HG03575 (cell line): ENCODE measurements around the gene ESPL1.

ENCODE experiments used
- ATAC-seq: cut with Tn5 transposase; IDR thresholded peaks from one replicate; pipeline ENCODE4 v1.9.1; 2021; ENCODE audit not compliant: unreplicated experiment, insufficient number of reproducible peaks, low FRiP score; ENCODE audit errors: extremely low read depth

The ESPL1 gene

DNA sequence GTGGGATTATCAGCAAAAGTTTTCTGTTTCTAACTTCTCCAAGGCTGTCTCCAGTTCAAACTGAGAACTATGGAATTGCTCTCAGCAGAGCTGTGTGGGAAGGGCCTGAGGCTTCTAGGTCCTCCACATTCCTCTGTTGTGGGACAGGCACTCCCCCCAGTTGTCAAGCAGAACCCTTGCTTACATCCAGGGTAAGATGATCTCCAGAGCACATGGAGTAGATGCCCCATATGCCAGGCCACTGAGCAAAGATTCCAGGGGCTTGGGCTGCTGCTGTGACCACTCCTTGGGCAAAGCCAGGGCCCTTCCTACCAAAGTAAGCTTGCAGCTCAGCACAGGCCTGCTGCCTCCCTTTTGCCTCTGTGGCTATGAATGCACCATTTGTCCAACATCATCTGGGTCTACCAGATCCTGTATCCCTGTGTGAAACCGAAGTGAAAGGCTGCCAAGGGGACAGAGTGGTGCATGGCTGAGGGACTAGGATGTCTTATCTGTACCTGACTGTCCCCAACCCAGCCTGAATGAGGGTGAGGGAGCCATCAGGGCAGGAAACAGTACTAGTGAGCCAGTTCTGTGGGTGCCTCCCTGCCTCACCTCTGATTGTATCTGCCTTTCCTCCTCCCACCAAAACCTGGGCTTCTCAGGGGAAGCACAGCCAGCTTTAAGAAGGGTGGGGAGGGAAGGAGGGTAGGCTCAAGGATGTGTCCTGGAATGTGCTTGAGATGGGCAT lies 13.1 kb upstream of the ESPL1 start:
- no peak for ATAC-seq

DNA sequence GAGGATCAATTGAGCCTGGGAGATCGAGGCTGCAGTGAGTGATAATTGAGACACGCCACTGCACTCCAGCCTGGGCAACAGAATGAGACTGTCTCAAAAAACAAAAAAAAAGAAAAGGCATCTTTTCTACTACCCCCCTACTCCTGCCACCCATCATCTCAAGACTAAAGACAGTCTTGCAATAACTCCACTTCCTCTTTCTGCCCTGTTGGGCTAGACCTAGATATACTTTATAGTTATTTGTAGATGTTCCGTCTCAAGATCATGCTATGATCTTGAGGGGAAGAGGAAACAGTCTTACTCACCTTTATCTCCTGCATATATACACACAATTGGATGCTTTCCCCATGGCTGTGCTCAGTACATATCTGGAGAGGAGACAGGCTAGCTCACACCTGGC lies 12.1 kb upstream of the ESPL1 start:
- no peak for ATAC-seq

DNA sequence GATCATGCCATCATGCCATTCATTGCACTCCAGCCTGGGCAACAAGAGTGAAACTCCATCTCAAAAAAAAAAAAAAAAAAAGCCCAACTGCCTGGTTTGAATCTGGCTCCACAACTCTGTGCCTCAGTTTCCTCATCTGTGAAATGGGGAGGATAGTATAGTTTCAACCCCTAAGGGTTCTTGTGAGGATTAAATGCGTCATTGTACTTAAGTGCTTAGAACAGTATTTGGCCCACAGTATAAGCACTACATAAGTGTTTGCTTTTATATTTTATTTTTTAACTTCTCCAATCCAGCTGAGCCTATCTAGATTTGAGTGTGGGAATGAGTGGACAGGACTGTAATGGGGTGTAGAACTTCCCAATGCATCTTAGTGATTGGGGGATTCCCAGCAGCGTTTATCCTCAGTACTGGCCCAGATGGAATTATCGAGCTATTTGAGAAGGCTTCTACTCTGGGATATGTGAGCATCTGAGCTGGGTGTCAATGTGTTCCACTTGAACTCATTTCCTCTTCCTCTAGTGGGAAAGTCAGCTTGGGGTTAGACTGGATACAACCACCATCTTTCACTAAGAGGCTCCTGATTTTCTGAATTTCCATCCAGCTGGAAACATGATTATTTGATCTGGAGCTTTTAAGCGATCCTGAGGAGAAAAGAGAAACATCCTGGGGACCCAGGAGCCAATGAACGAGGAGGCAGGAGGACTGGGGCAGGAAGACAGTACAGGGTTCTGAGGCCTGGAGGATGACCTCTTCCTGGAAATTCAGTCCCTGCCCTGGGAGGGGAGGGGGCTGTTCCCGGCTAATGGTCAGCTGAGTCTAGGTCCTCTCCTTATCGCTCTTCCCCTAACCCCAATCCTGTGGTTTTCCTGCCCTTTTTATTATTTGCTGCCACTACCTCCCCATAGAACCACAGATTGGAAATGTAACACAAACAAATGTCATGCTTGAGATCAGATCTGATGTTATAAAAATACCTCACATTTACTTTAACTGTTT lies 9.3 kb upstream of the ESPL1 start:
- no peak for ATAC-seq

DNA sequence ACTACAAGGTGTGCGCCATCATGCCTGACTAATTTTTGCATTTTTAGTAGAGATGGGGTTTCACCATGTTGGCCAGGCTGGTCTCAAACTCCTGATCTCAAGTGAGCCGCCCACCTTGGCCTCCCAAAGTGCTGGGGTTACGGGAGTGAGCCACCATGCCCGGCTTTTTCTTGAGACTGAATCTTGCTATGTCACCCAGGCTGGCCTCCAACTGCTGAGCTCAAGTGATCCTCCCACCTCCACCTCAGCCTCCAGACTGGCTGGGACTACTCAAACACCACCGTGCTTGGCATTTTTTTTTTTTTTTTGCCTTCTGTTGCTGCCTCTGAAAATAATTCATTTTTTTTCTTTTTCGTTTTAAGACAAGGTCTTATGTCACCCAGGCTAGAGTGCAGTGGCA lies 8.2 kb upstream of the ESPL1 start:
- no peak for ATAC-seq

DNA sequence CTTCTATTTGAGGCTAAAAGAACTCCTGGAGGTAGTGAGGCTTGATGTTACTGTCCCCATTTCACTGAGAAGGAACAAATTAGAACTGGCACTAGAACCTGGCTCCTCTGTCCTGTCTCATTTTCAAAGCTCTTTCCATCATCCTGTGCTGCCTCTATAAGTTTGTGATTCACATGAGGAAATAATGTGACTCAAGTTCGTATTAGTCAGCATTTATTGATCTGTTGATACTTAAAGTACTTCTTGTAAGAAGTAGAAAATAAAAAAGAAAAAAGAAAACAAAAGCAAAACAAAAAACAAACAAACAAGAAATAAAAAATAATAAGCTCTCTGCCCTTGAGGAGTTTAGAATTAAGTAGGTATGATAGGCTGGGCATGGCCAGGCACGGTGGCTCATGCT lies 2.3 kb upstream of the ESPL1 start:
- no peak for ATAC-seq

DNA sequence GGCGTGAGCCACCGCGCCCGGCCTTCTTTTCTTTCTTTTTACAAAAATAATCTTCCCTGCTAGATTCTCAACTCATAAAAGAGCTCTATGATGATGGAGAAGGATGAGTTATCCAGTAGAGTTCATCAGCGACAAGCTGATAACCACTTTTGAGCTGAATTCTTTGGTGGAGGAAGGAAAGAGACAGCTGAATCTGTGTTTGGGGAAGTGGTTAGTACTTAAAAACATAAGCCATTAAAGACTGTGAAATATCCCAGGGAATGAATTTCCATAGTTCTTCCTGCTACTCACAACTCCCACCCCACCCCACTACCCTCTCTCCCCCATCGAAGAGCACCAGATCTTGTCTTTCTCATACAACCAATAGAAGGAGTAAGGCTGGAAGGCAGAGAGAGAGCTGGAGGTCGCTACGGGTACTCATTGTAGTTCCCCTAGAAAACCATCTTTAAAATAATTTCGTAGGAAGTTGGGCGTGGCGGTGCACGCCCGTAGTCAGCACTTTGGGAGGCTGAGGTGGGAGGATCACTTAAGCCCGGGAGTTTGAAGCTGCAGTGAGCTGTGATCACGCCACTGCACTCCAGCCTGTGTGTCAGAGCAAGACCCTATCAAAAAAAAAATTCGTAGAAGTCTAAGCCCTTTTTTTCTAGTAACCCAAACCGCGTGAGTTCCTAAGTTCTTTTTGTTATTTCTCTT lies 647 bp upstream of the ESPL1 start:
- ATAC-seq, result no peak

DNA sequence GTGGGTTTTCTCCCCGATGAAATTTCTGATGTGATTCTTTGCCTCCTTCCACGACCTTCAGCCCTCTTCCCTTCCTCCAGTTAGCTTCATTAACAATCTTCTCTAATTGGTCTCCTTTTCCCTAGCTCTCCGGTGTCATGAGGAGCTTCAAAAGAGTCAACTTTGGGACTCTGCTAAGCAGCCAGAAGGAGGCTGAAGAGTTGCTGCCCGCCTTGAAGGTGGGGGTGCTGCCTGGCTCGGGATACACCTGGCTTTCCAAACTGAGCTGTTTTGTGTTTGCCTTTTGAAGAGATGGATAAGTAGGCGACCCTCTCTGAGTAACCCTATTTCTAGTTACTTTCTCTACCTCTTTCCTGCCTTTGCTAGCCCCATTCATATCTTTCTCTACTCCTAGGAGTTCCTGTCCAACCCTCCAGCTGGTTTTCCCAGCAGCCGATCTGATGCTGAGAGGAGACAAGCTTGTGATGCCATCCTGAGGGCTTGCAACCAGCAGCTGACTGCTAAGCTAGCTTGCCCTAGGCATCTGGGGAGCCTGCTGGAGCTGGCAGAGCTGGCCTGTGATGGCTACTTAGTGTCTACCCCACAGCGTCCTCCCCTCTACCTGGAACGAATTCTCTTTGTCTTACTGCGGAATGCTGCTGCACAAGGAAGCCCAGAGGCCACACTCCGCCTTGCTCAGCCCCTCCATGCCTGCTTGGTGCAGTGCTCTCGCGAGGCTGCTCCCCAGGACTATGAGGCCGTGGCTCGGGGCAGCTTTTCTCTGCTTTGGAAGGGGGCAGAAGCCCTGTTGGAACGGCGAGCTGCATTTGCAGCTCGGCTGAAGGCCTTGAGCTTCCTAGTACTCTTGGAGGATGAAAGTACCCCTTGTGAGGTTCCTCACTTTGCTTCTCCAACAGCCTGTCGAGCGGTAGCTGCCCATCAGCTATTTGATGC lies 797 bp downstream of the ESPL1 start:
- ATAC-seq, result no peak

DNA sequence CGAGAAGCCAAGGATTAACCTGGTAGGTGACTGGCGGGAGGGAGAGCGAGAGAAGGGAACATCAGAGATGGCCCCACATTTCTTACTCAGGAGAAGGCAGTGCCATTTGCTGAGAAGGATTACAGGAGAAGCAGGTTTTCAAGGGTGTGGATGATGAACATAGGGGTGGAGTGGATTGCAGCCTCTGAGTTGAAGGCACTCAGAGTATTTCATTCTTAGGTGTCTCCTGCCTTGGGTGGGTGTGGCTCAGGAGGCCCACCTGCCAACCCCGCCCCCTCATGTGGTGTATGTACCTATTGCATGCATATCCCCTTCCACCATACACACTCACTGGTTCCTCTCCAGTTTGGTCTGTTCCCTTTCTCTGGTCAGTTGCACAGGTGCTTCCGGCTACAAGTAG lies 6.3 kb downstream of the ESPL1 start:
- no peak for ATAC-seq

DNA sequence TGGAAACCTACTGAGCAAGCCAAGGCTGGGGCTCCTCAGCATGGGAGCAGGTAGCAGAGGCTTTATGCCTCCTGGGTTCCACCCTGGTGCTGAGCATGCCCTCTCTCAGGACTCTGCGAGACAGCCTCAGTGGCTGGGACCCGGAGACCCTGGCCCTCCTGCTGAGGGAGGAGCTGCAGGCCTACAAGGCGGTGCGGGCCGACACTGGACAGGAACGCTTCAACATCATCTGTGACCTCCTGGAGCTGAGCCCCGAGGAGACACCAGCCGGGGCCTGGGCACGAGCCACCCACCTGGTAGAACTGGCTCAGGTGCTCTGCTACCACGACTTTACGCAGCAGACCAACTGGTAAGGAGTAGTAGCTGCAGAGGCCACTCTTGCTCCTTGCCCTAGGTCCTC lies 8.4 kb downstream of the ESPL1 start:
- no peak for ATAC-seq

DNA sequence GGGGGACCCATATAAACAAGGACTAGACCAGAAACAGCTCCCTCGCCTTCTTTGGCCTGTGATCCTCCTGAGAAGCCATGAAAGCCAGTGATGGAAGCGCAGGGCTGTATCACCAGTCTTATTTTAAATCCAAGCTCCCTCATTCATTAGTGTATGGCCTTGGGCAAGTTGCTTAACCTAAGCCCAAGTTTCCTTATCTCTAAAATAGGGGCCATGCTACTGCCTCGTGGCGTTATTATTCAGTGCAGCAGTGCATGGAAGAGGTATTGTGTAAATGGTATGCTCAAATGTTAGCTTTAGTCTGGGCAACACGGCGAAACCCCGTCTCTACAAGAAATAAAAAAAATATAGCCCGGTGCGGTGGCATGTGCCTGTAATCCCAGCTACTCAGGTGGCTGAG lies 9.9 kb downstream of the ESPL1 start:
- no peak for ATAC-seq

DNA sequence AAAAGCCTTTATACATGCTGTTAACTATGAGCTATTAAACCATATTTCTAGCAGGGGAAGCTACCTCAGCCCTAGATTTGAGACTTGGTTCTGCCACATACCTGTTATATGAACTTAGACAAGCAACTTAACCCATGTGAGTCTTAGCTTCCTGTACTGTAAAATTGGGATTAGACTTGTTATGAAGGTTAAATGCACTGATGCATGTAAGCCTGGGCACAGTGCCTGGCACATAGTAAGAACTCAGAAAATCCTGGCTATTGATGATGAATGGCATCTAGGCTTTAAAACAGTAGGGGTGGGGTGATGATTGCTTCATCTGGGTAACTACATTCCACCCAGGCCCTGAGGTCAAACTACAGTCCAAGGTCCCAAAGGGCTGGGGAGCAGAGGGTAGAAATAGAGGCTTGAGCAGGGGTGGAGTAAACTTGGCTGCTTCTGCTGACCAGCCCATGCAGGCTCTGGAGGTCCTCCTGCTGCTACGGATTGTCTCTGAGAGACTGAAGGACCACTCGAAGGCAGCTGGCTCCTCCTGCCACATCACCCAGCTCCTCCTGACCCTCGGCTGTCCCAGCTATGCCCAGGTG lies 11.3 kb downstream of the ESPL1 start:
- ATAC-seq, result no peak

DNA sequence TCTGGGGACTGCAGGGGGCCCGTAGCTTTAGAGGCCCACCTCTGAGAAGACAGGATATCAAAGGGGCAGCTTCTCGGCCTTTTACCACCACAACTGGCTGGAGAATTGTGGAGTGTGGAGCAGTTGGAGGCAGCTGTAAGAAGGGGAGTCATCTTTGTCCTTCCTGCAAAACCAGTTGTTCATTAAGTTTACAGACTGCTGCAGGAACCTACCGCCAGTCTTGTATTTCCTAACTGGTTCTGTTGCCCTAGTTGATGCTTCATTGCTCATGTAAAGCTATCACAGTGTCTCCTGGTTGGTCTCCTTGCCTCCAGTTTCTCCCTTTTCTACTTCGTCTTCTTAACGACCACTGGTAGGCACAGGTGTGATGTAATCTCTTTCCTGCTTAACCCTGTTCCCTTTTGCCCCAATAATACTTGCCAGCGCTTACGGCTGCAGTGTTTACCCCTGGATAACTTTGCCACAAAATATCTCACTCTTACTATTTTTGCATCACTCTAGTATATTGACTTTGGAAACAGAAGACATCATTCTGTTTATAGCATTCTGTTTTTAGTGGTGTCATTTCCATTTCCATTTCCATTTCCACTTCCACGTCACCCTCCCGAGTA lies 11.9 kb downstream of the ESPL1 start:
- ATAC-seq, result no peak

DNA sequence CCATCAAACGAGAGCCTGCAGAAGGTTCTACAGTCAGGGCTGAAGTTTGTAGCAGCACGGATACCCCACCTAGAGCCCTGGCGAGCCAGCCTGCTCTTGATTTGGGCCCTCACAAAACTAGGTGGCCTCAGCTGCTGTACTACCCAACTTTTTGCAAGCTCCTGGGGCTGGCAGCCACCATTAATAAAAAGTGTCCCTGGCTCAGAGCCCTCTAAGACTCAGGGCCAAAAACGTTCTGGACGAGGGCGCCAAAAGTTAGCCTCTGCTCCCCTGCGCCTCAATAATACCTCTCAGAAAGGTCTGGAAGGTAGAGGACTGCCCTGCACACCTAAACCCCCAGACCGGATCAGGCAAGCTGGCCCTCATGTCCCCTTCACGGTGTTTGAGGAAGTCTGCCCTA lies 18.3 kb downstream of the ESPL1 start:
- ATAC-seq, result no peak

DNA sequence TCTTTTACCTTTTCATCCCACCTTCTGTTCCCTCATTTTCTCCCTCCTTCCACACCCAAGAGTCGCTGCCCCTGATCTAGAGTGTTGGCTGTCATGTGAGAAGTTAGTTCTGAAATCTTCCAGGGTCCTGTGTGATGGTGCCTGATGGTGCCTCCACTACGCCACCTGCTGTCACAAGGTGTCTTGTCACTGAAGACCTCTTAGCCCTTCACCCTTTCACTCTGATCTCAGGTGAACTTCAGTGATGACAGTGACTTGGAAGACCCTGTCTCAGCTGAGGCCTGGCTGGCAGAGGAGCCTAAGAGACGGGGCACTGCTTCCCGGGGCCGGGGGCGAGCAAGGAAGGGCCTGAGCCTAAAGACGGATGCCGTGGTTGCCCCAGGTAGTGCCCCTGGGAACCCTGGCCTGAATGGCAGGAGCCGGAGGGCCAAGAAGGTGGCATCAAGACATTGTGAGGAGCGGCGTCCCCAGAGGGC lies 19.7 kb downstream of the ESPL1 start:
- ATAC-seq, result no peak

DNA sequence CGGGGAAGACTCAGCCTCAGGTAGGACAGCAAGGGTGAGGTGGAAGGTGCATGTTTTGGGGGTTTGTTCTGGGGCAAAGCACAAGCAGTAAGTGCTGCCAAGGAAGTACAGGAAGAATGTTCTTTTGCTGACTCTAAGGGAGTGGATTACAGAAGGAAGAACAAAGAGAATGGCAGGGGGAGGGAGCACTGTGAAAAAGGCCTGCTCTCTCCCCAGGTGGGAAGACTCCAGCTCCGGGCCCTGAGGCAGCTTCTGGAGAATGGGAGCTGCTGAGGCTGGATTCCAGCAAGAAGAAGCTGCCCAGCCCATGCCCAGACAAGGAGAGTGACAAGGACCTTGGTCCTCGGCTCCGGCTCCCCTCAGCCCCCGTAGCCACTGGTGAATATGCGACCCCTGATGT lies 20.2 kb downstream of the ESPL1 start:
- ATAC-seq, result no peak

DNA sequence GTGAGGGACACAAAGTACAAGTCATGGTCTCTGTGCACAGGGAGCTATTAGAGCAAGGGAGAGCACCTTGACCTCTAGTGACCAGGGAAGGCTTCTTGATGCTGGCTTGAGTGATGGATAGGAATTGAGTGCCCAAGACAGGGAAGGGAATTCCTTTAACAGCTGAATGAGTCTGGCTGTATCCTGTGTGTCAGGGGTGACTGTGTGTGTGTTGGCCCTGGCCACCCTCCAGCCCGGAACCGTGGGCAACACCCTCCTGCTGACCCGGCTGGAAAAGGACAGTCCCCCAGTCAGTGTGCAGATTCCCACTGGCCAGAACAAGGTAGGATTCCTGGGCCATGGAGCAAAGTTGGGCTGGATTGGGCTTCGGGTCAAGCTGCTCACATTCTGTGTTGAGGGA lies 21.8 kb downstream of the ESPL1 start:
- ATAC-seq, result no peak

DNA sequence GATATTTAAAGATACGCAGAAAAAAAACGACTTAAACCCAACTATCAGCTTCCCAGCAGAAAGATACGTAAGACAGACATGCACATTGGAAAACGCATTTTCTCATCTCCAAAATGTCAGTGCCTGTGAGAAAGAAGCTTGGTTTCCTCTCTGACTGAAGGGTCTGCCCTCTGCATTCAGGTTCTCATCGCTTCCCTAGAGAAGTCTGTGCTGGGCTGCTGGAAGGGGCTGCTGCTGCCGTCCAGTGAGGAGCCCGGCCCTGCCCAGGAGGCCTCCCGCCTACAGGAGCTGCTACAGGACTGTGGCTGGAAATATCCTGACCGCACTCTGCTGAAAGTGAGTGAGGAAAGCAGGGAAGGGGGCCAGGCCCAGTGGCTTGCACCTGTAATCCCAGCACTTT lies 22.6 kb downstream of the ESPL1 start:
- no peak for ATAC-seq

DNA sequence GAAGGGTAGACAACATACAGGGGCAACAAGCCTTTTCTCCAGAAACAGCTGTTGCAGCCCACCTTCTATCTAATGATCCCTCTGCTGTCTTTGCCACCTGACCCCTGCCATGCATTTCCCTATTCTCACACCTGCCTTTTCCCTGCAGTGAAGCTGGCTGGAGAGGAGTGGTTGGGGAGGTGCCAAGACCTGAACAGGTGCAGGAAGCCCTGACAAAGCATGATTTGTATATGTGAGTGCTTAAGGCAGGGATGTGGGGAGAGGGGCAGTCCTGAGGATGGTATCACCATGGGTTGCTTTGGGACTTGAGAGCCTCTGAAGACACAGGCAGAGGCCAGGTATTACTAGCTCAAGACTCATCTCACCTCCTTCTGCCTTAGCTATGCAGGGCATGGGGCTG lies 24.3 kb downstream of the ESPL1 start:
- no peak for ATAC-seq
